Urinary bladder (tissue), 4 donors: ENCODE measurements around the gene SOD2. TPM values are rescaled to one million over a fixed set of nuclear protein-coding genes. Genes with fewer than 3 reads are reported as not detected.
"Not testable (repeated sequence)": the region's sequence is repeated elsewhere in the genome, so short reads cannot be mapped to it uniquely, and the experiment has no call there.

ENCODE experiments used
- DNase-seq: peaks from one replicate; pipeline ENCODE4 v3.0.0-alpha.2; 2015; ENCODE audit errors: extremely low spot score
- H3K27ac ChIP-seq: one replicate; pipeline ENCODE4 v1.5.1; 2013; ENCODE audit warnings: low read depth, mild to moderate bottlenecking, moderate library complexity
- H3K36me3 ChIP-seq: one replicate; pipeline ENCODE4 v1.6.1; 2013; ENCODE audit warnings: mild to moderate bottlenecking, moderate library complexity; ENCODE audit not compliant: insufficient read depth
- H3K4me1 ChIP-seq: one replicate; pipeline ENCODE4 v1.6.1; 2013; ENCODE audit warnings: mild to moderate bottlenecking, moderate library complexity; ENCODE audit not compliant: insufficient read depth
- H3K4me3 ChIP-seq: one replicate; pipeline ENCODE4 v1.5.1; 2013; ENCODE audit warnings: low read depth, low read length
- WGBS: extraction: QIAGEN DNeasy Blood & Tissue Kit; methylation state at CpG from one replicate; pipeline ENCODE4 v1.1.7; 2013; 5-methylcytosine and 5-hydroxymethylcytosine counted together
- polyA plus RNA-seq: library from polyadenylated mRNA; stranded (reverse); fragments of 200-250 nt; gene quantifications from one replicate; pipeline ENCODE4 v1.2.3, GENCODE V29; 2013
- small RNA-seq: library from RNA; depleted of rRNA; stranded (forward); fragments of <200 nt; gene quantifications from one replicate; pipeline ENCODE3, GENCODE V24; 2014
- total RNA-seq: library from RNA; depleted of rRNA; stranded (reverse); fragments of >200 nt; gene quantifications from one replicate; pipeline ENCODE4 v1.2.3, GENCODE V29; 2014
- donor health status: healthy with polysubstance abuse.
- donor health status: healthy.

Gene SOD2
- total and polyA plus RNA-seq, 2 donors = 103 to 521 TPM

- whole genome bisulfite sequencing = 97% methylated on average over 1 of the region's 1 CpG
- not testable (repeated sequence) for DNase-seq, H3K4me3 ChIP-seq, H3K27ac ChIP-seq, H3K4me1 ChIP-seq, H3K36me3 ChIP-seq
Observed at GRCh38 chr6:159661977-159662376, 31.1 kb downstream of the SOD2 start.

GRCh38 chr6:159655409-159655988, 37.5 kb downstream of the SOD2 start:
- Histone ChIP-seq H3K36me3 (no peaks in the 10 kb centered on the region), H3K4me1 (no peaks in the 10 kb centered on the region), H3K4me3 (no peak overlapping the region), H3K27ac (no peak overlapping the region)
- 91% methylated on average over 9 of the region's 9 CpGs for WGBS
- DNase-seq = no peak

- peak; percentile 10 for DNase-seq
- H3K4me1 ChIP-seq = no peaks in the 10 kb centered on the region
- 0% methylated on average over 2 of the region's 2 CpGs for WGBS
Observed at GRCh38 chr6:159654483-159655098, 38.5 kb downstream of the SOD2 start.

GRCh38 chr6:159650314-159650713, 42.7 kb downstream of the SOD2 start:
- H3K36me3 ChIP-seq = no peaks in the 10 kb centered on the region
- H3K27ac ChIP-seq = no peak overlapping the region
- DNase-seq = no peak
- H3K4me3 ChIP-seq = no peak overlapping the region
- WGBS = 89% methylated on average over 8 of the region's 8 CpGs
- no peaks in the 10 kb centered on the region for H3K4me1 ChIP-seq

More at GRCh38 chr6:159654483-159655098, 38.5 kb downstream of the SOD2 start:
- Histone ChIP-seq H3K27ac (no peak overlapping the region), H3K4me3 (no peak overlapping the region), H3K36me3 (no peaks in the 10 kb centered on the region)

- WGBS = 95% methylated on average over 7 of the region's 7 CpGs
- Histone ChIP-seq H3K4me1 (no peaks in the 10 kb centered on the region), H3K36me3 (no peaks in the 10 kb centered on the region), H3K4me3 (no peak overlapping the region), H3K27ac (no peak overlapping the region)
- DNase-seq = no peak
Observed at GRCh38 chr6:159649441-159649840, 43.6 kb downstream of the SOD2 start.

- Histone ChIP-seq H3K4me1 (no peaks in the 10 kb centered on the region), H3K4me3 (no peak overlapping the region), H3K27ac (no peak overlapping the region), H3K36me3 (no peaks in the 10 kb centered on the region)
- DNase-seq = no peak
- 91% methylated on average over 2 of the region's 2 CpGs for WGBS
Observed at GRCh38 chr6:159646733-159647132, 46.3 kb downstream of the SOD2 start.

GRCh38 chr6:159646116-159646515, 46.9 kb downstream of the SOD2 start:
- no peak overlapping the region for H3K27ac ChIP-seq
- DNase-seq = no peak
- H3K4me1 ChIP-seq = no peaks in the 10 kb centered on the region
- 93% methylated on average over 1 of the region's 1 CpG for WGBS
- no peaks in the 10 kb centered on the region for H3K36me3 ChIP-seq
- no peak overlapping the region for H3K4me3 ChIP-seq

- no peak overlapping the region for H3K27ac ChIP-seq
- H3K4me1 ChIP-seq = no peaks in the 10 kb centered on the region
- WGBS = 87% methylated on average over 4 of the region's 4 CpGs
- no peak for DNase-seq
- H3K36me3 ChIP-seq = no peaks in the 10 kb centered on the region
- no peak overlapping the region for H3K4me3 ChIP-seq
Observed at GRCh38 chr6:159645640-159646039, 47.4 kb downstream of the SOD2 start.

Small RNA genes lying within 50 kb of the gene (small RNA-seq; reads per million reads assigned to genes)
- gene RNU4ATAC18P = not detected

Other genes with a start within 250 kb of the SOD2 start
- gene WTAP, start 34.3 kb upstream of the SOD2 start, total RNA-seq = 103 TPM
- gene WTAP, start 34.3 kb upstream of the SOD2 start, polyA plus RNA-seq = 73.5 TPM
- 16.6 TPM for gene ACAT2, start 68.8 kb upstream of the SOD2 start, total RNA-seq
- 16.3 TPM for gene ACAT2, start 68.8 kb upstream of the SOD2 start, polyA plus RNA-seq
- 137 TPM for gene TCP1, start 96.4 kb upstream of the SOD2 start, total RNA-seq
- 147 TPM for gene TCP1, start 96.4 kb upstream of the SOD2 start, polyA plus RNA-seq
- gene MRPL18, start 97.2 kb upstream of the SOD2 start, total RNA-seq = 58.0 TPM
- 77.7 TPM for gene MRPL18, start 97.2 kb upstream of the SOD2 start, polyA plus RNA-seq
- not detected for gene PNLDC1, start 107.0 kb upstream of the SOD2 start, total RNA-seq
- 0.15 TPM for gene PNLDC1, start 107.0 kb upstream of the SOD2 start, polyA plus RNA-seq
- 0.05 TPM for gene MAS1, start 197.7 kb upstream of the SOD2 start, total RNA-seq
- gene MAS1, start 197.7 kb upstream of the SOD2 start, polyA plus RNA-seq = not detected